GM21529 (cell line): ENCODE data around the gene APLF.

Experiments used
- ATAC-seq: cut with Tn5 transposase; IDR thresholded peaks from one replicate; pipeline ENCODE4 v1.9.1; 2021; ENCODE audit not compliant: unreplicated experiment

APLF gene, protein sequence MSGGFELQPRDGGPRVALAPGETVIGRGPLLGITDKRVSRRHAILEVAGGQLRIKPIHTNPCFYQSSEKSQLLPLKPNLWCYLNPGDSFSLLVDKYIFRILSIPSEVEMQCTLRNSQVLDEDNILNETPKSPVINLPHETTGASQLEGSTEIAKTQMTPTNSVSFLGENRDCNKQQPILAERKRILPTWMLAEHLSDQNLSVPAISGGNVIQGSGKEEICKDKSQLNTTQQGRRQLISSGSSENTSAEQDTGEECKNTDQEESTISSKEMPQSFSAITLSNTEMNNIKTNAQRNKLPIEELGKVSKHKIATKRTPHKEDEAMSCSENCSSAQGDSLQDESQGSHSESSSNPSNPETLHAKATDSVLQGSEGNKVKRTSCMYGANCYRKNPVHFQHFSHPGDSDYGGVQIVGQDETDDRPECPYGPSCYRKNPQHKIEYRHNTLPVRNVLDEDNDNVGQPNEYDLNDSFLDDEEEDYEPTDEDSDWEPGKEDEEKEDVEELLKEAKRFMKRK

DNA sequence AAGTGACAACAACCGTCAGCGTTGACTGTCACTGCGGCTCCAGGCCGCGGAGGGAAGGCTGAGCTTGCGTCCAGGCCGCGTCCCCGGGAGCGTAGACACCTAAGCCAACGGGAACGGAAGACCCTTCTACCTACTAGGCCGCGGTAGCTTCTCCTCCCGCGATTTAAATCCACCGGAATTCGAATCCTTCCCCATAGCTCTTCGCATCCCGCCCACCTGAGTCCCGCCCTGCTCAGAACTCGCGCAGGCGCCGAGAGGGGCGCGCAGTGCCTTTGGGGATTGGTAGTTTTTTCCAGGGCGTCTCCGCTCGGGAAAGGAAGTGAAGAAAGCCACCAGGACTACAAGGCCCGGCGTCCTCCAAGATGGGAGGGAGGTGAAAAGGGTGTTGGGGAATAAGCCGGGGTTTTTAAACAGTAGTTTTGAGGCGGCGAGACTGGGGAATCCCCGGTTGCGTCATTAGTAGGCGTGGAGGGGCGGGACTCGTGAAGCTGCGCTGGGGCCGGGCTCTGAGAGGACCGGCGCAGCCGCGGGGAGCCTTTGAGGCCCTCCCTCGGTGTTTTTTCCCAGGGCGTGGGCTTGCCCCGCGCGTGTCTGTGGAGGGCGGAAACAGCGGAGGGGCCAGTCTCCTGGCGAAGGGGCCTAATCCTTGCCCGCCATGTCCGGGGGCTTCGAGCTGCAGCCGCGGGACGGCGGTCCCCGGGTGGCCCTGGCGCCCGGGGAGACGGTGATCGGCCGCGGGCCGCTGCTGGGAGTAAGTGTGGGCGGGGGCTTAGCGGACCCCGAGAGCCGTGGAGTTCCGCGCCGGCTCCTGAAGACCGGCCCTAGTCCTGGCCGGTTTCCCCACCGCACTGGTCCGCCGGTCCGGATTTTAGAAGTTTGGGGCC lies at the start of gene APLF, which contains the start of gene FBXO48:
Gene APLF, plus strand, starts transcription at position 509 of the 884 bp plus-strand sequence. Its CDS starts 147 bp downstream, at position 656.
Gene FBXO48, minus strand, starts transcription at position 218 of the 884 bp plus-strand sequence. CDS start 2,149 bp downstream, outside the sequence.
- ATAC-seq = peak; percentile 96

DNA sequence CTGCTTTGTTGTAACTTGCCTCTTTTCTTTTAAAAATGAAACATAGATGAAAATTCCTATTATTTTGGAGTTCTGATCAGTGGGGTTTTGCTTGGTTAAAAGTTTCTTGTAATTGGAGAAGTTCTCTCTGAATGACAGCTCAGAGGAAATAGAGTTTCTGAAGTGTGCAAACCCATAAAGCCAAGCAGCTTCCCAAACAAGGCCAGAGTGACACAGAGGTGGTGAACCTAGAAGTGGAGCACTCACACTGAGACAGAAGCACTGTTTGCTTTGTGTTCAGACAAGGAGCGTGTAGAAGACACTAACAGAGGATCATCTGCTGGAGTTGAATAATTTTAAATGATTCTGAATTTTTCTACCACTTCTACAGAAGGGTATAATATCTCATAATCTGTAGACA lies 49.5 kb upstream of the APLF start:
- ATAC-seq = no peak

DNA sequence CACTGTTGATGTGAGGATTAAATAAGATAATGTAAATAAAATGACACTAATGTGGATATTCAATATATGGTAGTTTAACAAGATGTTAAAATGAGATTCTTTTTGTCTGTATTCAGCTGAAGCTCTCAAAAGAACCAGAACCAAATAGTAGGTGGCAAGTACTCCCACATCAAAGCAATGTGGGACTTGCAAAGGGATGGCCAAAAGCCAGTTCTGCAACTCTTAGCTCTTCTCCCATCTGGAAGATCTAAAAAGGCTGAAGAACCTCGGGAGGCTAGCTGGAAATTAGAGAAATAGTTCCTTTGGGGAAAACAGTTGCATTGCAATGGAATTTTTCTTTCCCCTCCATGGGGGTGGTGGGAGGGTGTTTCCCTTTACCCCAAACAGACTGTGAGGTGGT lies 49.0 kb upstream of the APLF start:
- ATAC-seq = no peak

- no peak for ATAC-seq
Measured at GRCh38 chr2:68418855-68419254, 48.5 kb upstream of the APLF start.

DNA sequence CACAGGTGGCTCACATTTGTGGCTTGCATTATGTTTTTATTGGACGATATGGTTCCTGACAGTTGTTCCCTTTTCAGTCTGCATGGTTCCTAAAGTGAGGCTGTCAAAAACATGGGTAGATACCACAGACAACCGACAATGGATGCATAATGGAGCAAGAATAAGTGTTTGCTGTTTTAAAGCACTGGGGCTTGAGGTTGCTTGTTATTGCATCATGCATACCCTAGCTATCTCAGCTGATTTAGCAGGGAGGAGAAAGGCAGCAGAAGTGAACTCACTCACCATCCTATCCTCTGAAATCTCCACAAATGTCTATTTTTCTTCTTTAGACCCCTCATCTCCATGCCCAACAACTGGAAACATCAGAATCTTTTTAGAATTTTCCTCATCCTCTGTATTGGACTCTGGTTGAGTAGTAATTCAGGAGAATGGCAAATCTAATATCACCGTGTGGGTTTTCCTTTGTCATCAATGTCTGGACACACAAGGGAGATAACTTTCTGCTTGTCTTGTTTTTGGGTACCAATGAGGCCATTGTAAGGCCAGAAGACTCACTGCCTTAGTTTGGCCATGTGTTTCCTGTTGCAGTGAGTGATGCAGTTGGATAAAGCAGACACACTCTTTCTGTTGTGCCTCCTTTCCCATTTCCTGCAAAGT lies 47.0 kb upstream of the APLF start:
- no peak for ATAC-seq

DNA sequence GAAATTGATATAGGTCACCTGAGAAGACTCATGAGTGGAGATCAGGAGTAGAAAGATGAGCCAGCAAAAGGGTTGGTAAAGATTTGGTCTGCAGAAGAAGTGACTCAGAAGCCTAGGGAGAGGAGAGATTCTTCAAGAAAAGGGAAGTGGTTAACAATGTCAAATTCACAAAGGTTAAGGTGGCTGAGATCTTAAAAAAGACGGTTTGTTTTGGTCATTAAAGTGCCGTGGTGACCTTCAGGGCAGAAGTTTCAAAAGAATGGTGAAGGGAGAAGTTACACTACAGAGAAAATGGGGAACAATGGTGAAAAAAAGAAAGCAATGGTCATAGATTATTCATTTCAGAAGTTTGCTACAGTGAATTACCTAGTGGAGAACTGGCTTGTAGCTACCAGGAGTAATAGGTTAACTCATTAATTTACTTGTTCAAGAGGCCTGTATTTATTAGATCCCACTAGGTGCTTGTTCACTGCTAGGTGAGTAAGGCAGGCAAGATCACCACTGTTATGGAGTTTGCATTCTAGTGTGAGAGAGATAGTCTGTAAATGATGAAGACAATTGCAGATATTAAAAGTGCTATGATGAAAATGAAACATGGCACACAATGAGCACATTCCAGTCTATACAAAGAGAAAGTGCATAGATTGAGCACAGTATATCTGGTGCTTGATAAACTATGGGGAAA lies 43.3 kb upstream of the APLF start:
- peak; percentile 79 for ATAC-seq

DNA sequence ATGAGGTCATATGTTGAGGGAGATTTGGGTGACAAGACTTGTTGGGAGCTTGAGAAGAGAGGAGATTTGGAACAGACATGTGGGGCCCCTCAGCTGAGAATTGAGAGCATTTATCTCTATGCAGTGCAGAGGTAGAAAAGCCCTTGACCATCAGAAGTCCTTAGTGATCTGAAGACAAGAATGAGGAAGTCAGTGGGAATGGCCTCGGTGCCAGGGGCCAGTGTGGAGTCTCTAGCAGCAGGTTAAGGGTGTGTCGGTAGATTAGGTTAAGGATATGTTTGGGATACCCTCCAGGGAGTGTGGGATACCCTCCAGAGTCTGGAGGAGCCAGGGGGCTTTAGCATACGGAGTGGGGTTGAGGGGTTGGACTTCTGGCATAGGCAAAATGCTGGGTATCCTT lies 41.9 kb upstream of the APLF start:
- no peak for ATAC-seq

DNA sequence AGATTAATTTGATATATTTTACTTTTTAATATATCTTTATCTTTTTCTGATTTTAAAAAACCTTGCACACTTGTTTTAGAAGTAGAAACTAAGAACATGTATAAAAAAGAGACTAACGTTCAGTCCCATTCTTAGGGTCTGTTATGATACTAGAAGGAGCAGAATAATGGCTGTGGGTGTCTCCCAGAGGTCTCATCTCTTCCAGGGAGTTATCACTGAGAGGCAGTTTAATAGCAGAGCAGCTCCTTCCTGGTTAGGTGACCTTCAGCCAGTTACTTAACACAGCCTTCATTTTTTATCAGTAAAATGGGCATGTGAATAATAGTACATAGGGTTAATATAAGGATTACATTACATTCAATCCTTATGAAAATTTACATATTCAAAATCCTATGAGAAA lies 40.9 kb upstream of the APLF start:
- no peak for ATAC-seq

GRCh38 chr2:68426848-68427579 lies 40.4 kb upstream of the APLF start:
- ATAC-seq = peak; percentile 33

GRCh38 chr2:68428126-68428525 lies 39.3 kb upstream of the APLF start:
- no peak for ATAC-seq

DNA sequence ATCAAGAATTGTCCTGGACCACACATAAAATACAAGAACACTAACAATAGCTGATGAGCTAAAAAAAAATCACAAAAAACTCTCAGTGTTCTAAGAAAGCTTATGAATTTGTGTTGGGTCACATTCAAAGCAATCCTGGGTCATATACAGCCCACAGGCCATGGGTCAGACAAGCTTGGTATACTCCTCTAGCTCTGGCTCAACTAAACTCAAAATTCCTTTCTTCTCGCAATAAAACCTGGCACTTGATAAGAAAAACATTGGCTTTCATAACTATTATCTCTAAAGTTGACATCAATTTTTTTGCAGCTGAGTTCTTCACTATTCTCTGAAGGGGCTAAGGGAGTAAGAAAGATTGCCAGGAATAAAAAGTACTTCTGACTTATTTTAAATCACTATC lies 38.6 kb upstream of the APLF start:
- no peak for ATAC-seq

- no peak for ATAC-seq
Measured at GRCh38 chr2:68429311-68429826, 38.0 kb upstream of the APLF start.

GRCh38 chr2:68431316-68431972 lies 35.9 kb upstream of the APLF start:
- ATAC-seq = no peak

DNA sequence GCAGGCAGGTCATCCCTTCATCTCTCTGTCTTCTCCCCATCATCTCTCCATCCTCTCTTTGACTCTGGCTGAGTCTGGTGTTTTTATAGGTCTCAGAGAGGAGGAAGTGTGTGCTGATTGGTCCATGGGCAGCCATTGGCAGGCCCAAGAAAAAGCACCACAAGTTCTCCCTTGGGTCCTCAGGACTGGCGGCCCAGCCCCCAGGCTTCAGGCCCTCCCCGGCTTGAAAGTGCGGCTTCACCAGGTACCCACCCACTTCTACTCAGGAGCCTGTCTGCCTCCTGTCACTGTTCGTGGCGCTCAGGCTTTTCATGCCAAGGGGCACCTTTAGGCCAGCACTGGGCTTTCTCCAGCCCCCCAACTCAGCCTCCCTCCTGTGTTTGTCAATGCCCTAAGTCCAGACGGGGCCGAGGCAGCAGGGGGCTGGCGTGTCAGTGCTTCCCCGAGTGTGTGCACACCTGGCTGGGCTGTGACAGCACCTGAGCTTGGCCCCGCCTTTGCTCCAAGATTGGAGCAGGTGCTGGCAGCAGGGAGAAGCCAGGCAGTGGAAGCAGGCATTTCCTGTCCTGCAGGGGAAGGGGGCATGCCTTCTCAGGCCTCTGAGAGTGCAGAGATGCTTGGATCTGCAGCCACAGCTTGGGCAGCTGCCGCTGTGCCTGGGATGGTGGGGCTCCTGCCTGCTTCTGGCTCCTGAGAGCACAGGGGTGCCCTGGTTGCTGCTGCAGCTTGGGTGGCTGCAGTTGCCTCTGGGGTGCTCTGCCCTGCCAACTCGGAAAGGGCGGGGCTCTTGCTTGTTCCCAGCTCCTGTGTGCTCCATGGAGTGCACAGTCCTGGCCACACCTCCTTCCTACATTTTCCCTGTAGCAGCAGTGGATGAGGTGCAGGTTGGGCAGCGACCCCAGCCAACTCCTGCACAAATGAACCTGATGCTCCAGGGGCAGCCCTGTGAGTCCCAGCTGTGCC lies 34.4 kb upstream of the APLF start:
- ATAC-seq = no peak

GRCh38 chr2:68434981-68435380 lies 32.4 kb upstream of the APLF start:
- ATAC-seq = no peak

GRCh38 chr2:68435615-68436014 lies 31.8 kb upstream of the APLF start:
- no peak for ATAC-seq

GRCh38 chr2:68436270-68436669 lies 31.1 kb upstream of the APLF start:
- no peak for ATAC-seq
